Measurements from ENCODE around the gene SZRD1. TPM values are rescaled to one million over a fixed set of nuclear protein-coding genes. Genes with fewer than 3 reads are reported as not detected.
"Not testable (repeated sequence)": the region's sequence is repeated elsewhere in the genome, so short reads cannot be mapped to it uniquely, and the experiment has no call there.

The SZRD1 gene
- total RNA-seq, 1 donor from 2014 or later = 212 TPM

DNA sequence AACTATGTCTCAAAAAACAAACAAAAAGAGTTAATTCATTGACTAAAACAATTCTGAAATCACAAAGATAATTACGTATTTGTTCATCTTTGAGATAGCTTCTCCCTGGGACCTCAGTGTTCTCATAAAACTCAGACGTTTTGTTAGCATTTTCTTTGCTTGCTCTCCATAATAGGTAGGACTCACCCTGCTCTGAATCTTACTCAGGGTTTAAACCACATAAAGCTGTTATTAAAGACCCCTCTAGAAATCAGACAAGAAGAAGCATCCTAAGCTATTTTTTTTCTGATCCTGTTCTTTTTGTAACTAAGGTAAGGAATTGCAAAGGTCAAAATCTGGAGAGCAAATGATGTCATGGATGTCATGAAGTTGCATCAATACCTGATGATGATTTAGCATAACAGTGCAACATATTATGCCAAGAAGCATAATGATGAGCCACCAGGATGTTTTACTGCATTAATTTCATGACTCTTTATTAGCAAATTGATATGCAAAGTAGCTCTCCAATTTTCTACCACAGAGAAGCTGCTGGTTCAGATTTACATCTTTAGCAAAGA, 17.1 kb upstream of the SZRD1 start:
- H3K4me3 Mint-ChIP-seq = peak overlapping the region; percentile 30
- peaks cover 29% of the 10 kb centered on the region for H3K4me1 Mint-ChIP-seq (ENCODE audit: low read depth)
- intact Hi-C loops (cut with micrococcal nuclease) = loop anchor here (5.0 kb wide), 2 partner anchors 113 to 518 kb away; partner anchors contain the start of gene CPLANE2
- H3K36me3 Mint-ChIP-seq (ENCODE audit: low read depth) = peaks cover 7% of the 10 kb centered on the region
- H3K27me3 Mint-ChIP-seq (ENCODE audit: insufficient read depth) = no peaks in the 10 kb centered on the region
- no peak overlapping the region for H3K27ac Mint-ChIP-seq
- H3K9me3 Mint-ChIP-seq = no peaks in the 10 kb centered on the region
- no peak for DNase-seq (ENCODE audit: low spot score)

DNA sequence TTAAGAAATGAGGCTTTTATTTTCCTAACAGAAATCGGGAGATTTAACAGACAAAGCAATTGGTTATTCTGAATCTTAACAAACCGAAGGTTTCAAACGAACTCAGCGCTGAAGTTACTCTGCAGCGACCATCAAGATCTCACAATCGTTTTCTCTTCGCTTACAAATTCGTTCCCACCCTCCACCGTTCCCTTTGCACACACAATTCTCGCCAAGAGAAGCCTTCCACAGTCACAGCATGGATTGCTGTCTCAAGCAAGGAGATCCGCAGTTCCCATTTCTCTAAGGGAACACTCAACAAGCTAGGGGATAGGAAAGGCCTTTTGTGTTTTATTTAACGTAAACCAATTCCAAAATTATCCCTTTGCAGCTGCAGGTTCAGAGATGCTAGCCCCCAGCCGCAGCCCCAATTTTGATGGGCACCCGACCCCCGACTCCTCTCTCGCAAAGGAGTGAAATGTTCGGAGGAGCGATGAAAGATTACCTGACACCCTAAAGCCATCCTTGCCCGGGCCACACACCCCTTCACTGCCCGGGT, 15.5 kb upstream of the SZRD1 start:
- intact Hi-C loops (cut with micrococcal nuclease) = loop anchor here (5.0 kb wide), 2 partner anchors 114 to 519 kb away; partner anchors contain the start of gene CPLANE2
- H3K4me1 Mint-ChIP-seq (ENCODE audit: low read depth) = peaks cover 29% of the 10 kb centered on the region
- H3K4me3 Mint-ChIP-seq = peak overlapping the region; percentile 97
- peak overlapping the region; percentile 85 for H3K27ac Mint-ChIP-seq
- H3K27me3 Mint-ChIP-seq (ENCODE audit: insufficient read depth) = no peaks in the 10 kb centered on the region
- no peaks in the 10 kb centered on the region for H3K9me3 Mint-ChIP-seq
- DNase-seq (ENCODE audit: low spot score) = no peak
- H3K36me3 Mint-ChIP-seq (ENCODE audit: low read depth) = peaks cover 5% of the 10 kb centered on the region

DNA sequence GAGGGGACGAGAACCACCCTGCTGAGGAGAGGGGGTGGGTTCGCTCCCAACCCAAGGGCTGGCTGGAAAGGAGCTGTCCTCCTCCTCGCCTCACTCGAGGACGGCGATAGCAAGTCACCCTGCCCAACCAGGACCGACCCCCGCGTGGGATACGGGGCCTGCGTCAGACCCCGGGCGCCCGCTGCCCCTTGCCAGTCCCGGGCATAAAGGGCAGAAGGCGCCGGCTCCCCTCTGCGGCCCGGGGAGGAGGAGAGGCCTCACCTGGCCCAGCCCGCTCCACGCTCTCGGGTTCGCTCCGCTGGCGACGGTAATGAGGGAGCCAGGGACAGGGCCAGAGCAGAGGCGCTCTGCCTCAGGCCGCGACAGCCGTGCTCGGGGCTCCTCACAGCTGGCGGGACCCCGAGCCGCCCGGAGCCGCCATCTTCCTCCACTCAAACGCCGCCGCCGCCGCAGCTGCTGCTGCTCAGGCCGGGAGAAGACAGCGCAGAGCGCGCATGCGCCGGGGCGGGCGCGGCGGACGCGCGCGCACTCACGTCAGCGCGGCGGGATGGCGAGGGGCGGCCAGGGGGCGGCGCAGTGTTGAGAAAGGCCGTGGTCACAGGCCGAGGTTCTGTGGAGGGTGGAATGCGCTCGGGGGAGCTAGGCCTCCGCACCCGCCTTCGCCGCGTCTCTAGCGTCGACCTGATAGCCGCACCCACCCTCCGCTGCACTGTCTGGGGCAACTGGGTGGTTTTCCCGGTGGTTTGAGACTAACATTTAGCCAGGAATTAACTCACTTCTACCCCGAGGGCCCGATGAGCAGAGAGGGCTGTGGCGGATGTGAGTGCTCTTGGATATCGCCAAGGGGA, 14.8 kb upstream of the SZRD1 start, which contains the start of gene FBXO42:
TSS of gene FBXO42 (minus strand) at position 487 of the 848 bp plus-strand sequence. CDS start 37,062 bp downstream, outside the sequence.
- peaks cover 5% of the 10 kb centered on the region for H3K36me3 Mint-ChIP-seq (ENCODE audit: low read depth)
- H3K27ac Mint-ChIP-seq = peak within 1 kb of the TSS; percentile 88
- no peaks in the 10 kb centered on the region for H3K9me3 Mint-ChIP-seq
- peak within 1 kb of the TSS; percentile 97 for H3K4me3 Mint-ChIP-seq
- intact Hi-C loops (cut with micrococcal nuclease) = loop anchor here (1.0 to 5.0 kb wide), 6 partner anchors 15 to 825 kb away; partner anchors contain the start of genes CPLANE2, DNAJC16 and SZRD1
- H3K27me3 Mint-ChIP-seq (ENCODE audit: insufficient read depth) = no peaks in the 10 kb centered on the region
- peaks cover 29% of the 10 kb centered on the region for H3K4me1 Mint-ChIP-seq (ENCODE audit: low read depth)
- DNase-seq (ENCODE audit: low spot score) = peak; percentile 94

DNA sequence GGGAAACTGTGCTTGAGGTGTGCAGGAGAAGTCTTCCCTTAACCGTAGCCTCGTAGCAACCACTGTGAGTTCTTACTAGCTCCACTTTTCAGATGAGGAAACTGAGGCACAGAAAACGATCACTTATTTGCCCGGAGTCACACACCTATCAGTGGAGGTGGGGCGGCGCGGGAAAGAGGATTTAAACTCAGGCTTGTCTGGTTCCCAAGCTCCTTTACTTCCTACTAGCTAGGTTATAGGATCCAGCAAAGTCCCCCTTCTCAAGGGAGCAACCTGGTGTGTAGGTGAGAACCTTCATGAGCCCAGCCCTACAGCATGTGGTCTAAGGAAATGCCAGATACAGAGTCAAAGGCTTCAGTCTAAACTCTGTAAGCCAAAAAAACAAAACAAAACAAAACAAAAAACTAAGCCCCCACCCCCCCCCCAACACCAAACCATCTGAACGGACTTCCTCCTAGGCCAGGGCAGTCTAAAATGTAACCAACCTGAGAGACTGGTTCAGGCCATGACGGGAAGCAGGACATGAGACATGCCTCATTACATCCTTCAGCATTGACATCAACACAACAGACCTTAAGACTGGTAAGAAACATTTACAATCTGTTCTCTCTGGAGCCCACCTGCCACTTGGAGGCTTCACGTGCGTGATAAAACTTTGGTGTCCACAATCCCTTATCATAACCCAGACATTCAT, 14.1 kb upstream of the SZRD1 start:
- Mint-ChIP-seq H3K9me3 (no peaks in the 10 kb centered on the region), H3K27ac (peak overlapping the region; percentile 88), H3K4me3 (peak overlapping the region; percentile 97), H3K27me3 (ENCODE audit: insufficient read depth) (no peaks in the 10 kb centered on the region), H3K36me3 (ENCODE audit: low read depth) (peaks cover 5% of the 10 kb centered on the region), H3K4me1 (ENCODE audit: low read depth) (peaks cover 29% of the 10 kb centered on the region)
- intact Hi-C loops (cut with micrococcal nuclease) = loop anchor here (1.0 to 5.0 kb wide), 6 partner anchors 14 to 826 kb away; partner anchors contain the start of genes CPLANE2, DNAJC16 and SZRD1
- no peak for DNase-seq (ENCODE audit: low spot score)

DNA sequence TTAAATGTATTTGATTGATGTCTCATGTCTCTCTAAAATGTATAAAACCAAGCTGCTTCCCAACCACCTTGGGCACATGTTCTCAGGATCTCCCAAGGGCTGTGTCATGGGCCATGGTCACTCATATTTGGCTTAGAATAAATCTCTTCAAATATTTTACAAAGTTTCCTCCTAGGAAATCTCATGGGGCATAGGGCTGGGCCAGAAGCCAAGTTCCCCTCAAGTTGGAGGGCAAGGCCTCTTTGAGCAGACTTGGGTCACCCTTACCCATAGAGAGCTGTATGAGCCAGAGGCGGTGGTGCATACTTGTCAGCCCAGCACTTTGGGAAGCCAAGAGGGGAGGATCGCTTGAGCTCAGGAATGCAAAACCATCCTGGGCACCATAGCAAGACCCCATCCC, 12.4 kb upstream of the SZRD1 start:
- peaks cover 5% of the 10 kb centered on the region for H3K36me3 Mint-ChIP-seq (ENCODE audit: low read depth)
- intact Hi-C loops (cut with micrococcal nuclease) = loop anchor here (5.0 kb wide), 2 partner anchors 117 to 522 kb away; partner anchors contain the start of gene CPLANE2
- no peak for DNase-seq (ENCODE audit: low spot score)
- H3K27me3 Mint-ChIP-seq (ENCODE audit: insufficient read depth) = no peaks in the 10 kb centered on the region
- peaks cover 29% of the 10 kb centered on the region for H3K4me1 Mint-ChIP-seq (ENCODE audit: low read depth)
- H3K9me3 Mint-ChIP-seq = no peaks in the 10 kb centered on the region
- H3K4me3 Mint-ChIP-seq = no peak overlapping the region
- no peak overlapping the region for H3K27ac Mint-ChIP-seq

DNA sequence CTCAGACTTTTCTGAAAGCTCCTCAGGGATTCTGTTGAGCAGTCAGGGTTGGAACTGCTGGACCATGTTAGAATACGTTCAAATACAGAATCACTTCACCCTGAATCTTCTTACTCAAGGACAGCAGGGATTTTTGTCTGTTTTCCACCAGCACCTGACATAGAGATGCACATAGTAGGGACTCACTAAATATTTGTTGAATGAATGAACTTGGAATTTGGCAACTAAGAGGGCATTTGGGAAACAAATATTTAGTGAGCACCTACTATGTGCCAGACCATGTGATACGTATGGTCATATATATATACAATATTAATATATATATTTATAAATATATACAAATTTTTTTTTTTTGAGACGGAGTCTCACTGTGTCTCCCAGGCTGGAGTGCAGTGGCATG, 10.2 kb upstream of the SZRD1 start:
- intact Hi-C loops (cut with micrococcal nuclease) = no loop called here
- H3K4me1 Mint-ChIP-seq (ENCODE audit: low read depth) = peaks cover 12% of the 10 kb centered on the region
- H3K27me3 Mint-ChIP-seq (ENCODE audit: insufficient read depth) = peaks cover 2% of the 10 kb centered on the region
- H3K4me3 Mint-ChIP-seq = no peak overlapping the region
- H3K27ac Mint-ChIP-seq = no peak overlapping the region
- no peaks in the 10 kb centered on the region for H3K36me3 Mint-ChIP-seq (ENCODE audit: low read depth)
- DNase-seq (ENCODE audit: low spot score) = no peak
- no peaks in the 10 kb centered on the region for H3K9me3 Mint-ChIP-seq

DNA sequence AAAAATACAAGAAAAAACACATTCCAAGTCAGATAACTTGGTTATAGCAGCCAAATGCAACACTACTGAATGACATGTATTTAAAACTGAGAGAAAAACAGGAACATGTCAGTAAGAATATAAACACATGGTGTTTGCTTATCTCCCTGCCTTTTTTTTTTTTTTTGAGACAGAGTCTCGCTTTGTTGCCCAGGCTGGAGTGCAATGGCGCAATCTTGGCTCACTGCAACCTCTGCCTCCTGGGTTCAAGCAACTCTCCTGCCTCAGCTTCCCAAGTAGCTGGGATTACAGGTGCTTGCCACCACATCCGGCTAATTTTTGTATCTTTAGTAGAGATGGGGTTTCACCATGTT, 1.9 kb upstream of the SZRD1 start:
- intact Hi-C loops (cut with micrococcal nuclease) = loop anchor here (5.0 kb wide), 3 partner anchors 132 to 687 kb away; partner anchors contain the start of genes RNU1-1 and SDHB
- not testable (repeated sequence) for DNase-seq (ENCODE audit: low spot score); H3K27me3 Mint-ChIP-seq (ENCODE audit: insufficient read depth); H3K4me3 Mint-ChIP-seq; H3K9me3 Mint-ChIP-seq; H3K36me3 Mint-ChIP-seq (ENCODE audit: low read depth); H3K27ac Mint-ChIP-seq
- peaks cover 28% of the 10 kb centered on the region for H3K4me1 Mint-ChIP-seq (ENCODE audit: low read depth)

DNA sequence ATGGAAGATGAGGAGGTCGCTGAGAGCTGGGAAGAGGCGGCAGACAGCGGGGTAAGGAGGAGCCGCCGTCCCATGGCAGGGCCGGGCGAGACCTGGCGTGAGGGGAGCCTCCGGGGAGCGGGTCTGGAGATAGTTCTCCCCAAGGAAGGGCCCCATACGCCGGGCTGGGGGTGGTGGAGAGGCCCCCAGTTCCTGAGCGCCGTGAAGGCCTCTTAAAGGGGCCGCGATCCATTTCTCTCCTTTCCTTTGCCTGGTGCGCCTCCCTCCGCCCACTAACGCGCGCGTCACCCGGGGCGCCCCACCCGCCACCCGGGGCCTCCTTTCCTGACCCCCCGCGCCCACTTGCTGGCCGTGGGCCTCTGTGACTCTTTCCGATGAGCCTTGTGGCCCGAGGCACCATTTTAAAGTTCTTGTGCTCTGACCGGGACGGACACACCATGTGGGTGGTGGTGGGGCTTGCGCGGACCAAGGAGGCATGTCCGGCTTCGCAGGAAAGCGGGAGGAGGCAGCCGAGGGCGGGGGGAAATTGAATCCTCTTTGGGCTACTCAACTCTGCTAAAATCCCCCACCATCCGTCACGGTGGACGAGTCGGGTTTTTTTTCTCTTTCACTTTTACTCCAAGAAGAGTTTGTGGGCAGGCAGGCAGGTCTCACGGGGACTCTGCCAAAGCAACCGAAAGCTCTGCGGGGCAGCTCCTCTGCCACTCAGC, 371 bp downstream of the SZRD1 start:
- intact Hi-C loops (cut with micrococcal nuclease) = loop anchor here (1.0 to 5.0 kb wide), 13 partner anchors 15 to 843 kb away; partner anchors contain the start of genes CASP9, CPLANE2, DDI2 and FBXO42
- peaks cover 3% of the 10 kb centered on the region for H3K27me3 Mint-ChIP-seq (ENCODE audit: insufficient read depth)
- H3K27ac Mint-ChIP-seq = peak overlapping the region; percentile 99
- H3K4me3 Mint-ChIP-seq = peak overlapping the region; percentile 96
- H3K4me1 Mint-ChIP-seq (ENCODE audit: low read depth) = peaks cover 44% of the 10 kb centered on the region
- DNase-seq (ENCODE audit: low spot score) = peak; percentile 83
- no peaks in the 10 kb centered on the region for H3K9me3 Mint-ChIP-seq
- H3K36me3 Mint-ChIP-seq (ENCODE audit: low read depth) = peaks cover 11% of the 10 kb centered on the region

DNA sequence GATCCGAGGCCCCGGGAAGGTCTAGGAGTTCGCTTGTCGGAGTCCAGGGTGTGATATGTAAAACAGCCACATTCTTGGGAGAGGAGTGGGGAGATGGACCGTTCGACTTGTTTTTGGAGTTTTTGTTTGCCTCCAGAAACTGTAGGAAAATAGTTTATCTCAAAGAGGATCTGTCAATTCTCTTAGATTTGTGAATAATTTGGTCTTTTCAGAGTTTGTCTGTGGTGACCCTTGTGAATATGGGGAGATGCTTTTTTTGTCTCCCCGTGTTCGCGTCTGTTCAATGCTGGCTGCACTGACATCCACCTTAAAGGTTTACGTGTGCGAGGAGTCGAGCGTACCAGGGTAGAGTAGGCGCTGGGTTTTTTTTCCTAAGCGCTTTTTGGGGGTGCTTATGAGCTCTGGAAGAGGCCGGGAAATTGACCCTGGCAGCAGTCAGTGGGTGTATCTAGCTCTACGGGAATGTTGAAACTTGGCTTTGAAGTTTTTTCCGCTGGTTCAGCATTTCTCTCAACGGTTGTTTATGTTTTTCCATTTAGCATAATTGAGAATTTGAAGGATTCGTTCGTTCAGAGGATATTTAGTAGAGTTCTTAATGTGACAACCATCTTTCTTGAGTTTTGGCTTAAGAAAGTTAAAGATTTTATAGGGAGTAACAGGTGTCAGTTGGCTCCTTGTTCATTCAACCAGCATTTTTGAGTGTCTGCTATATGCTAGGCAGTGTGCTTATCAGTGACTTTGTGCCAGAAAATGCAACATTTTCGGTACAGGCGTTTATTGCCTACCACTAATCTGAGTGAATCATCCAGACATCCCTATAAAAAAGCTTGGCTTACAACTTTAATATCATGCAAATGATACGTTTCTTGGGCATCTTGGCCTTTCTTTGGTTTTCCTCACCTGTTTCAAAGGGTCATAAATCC, 1.2 kb downstream of the SZRD1 start:
- Mint-ChIP-seq H3K27me3 (ENCODE audit: insufficient read depth) (peaks cover under 1% of the 10 kb centered on the region), H3K4me1 (ENCODE audit: low read depth) (peaks cover 52% of the 10 kb centered on the region), H3K27ac (peak overlapping the region; percentile 99), H3K9me3 (no peaks in the 10 kb centered on the region), H3K4me3 (peak overlapping the region; percentile 96), H3K36me3 (ENCODE audit: low read depth) (peaks cover 17% of the 10 kb centered on the region)
- intact Hi-C loops (cut with micrococcal nuclease) = loop anchor here (1.0 to 5.0 kb wide), 13 partner anchors 16 to 843 kb away; partner anchors contain the start of genes CASP9, CPLANE2, DDI2 and FBXO42
- no peak for DNase-seq (ENCODE audit: low spot score)

DNA sequence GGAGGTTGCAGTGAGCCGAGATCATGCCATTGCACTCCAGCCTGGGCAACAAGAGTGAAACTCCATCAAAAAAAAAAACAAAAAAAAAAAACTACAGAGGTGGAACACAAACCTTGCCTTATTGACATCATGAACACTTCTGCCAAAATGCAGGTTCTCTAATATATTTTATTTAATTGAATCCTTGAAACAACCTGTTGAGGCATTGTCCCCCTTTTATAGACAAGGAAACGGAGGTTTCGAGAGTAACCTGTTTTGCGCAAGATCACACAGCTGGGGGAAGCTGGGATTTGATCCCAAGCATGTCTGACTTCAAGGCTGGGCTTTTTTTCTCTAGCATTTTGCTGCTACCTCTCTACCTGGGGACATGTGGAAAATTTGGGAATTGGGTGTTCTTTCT, 2.8 kb downstream of the SZRD1 start:
- Mint-ChIP-seq H3K27ac (no peak overlapping the region), H3K27me3 (ENCODE audit: insufficient read depth) (no peaks in the 10 kb centered on the region), H3K9me3 (no peaks in the 10 kb centered on the region), H3K4me1 (ENCODE audit: low read depth) (peaks cover 60% of the 10 kb centered on the region), H3K4me3 (peak overlapping the region; percentile 96), H3K36me3 (ENCODE audit: low read depth) (peaks cover 21% of the 10 kb centered on the region)
- DNase-seq (ENCODE audit: low spot score) = no peak
- intact Hi-C loops (cut with micrococcal nuclease) = loop anchor here (5.0 kb wide), 3 partner anchors 127 to 682 kb away; partner anchors contain the start of genes RNU1-1 and SDHB

DNA sequence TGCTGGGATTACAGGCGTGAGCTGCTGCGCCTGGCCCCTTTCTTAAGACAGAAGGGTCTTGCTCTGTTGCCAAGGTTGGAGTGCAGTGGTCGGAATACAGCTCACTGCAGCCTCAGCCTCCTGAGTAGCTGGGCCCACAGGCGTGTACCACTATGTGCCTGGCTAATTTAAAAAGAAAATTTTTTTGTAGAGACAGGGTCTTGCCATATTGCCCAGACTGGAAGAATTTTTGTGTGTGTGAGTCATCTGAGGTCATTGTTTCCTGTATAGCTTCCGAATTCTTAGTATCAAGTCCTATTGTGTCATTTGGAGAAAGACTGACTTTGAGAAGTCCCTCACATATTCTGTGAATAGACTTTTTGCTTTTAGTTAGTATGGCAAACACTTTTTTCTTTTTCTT, 4.7 kb downstream of the SZRD1 start:
- H3K27ac Mint-ChIP-seq = peak overlapping the region; percentile 86
- intact Hi-C loops (cut with micrococcal nuclease) = loop anchor here (2.0 kb wide), 1 partner anchor 15 kb away; no protein-coding TSS in a partner anchor
- H3K9me3 Mint-ChIP-seq = no peaks in the 10 kb centered on the region
- DNase-seq (ENCODE audit: low spot score) = no peak
- peaks cover 28% of the 10 kb centered on the region for H3K36me3 Mint-ChIP-seq (ENCODE audit: low read depth)
- H3K4me3 Mint-ChIP-seq = peak overlapping the region; percentile 75
- peaks cover 72% of the 10 kb centered on the region for H3K4me1 Mint-ChIP-seq (ENCODE audit: low read depth)
- H3K27me3 Mint-ChIP-seq (ENCODE audit: insufficient read depth) = no peaks in the 10 kb centered on the region
